ENCODE data around the gene ZKSCAN2.
A peak's percentile ranks its signal among the peaks of the same experiment; 100 is the strongest.

ZKSCAN2 gene

GRCh38 chr16:25223964-25224363, 33.7 kb downstream of the ZKSCAN2 start:
- DNase-seq (ENCODE audit: low spot score), result no peak

GRCh38 chr16:25222959-25223358, 34.7 kb downstream of the ZKSCAN2 start:
- DNase-seq (ENCODE audit: low spot score), result no peak

- no peak for DNase-seq (ENCODE audit: low spot score)
Measured at GRCh38 chr16:25219070-25219737, 38.4 kb downstream of the ZKSCAN2 start.

- no peak for DNase-seq (ENCODE audit: low spot score)
Measured at GRCh38 chr16:25217921-25218320, 39.7 kb downstream of the ZKSCAN2 start.

GRCh38 chr16:25217112-25217511, 40.5 kb downstream of the ZKSCAN2 start:
- DNase-seq (ENCODE audit: low spot score), result no peak

- no peak for DNase-seq (ENCODE audit: low spot score)
Measured at GRCh38 chr16:25213709-25214397, 43.8 kb downstream of the ZKSCAN2 start.

GRCh38 chr16:25212636-25213035, 45.0 kb downstream of the ZKSCAN2 start:
- DNase-seq (ENCODE audit: low spot score), result no peak

GRCh38 chr16:25210758-25211157, 46.9 kb downstream of the ZKSCAN2 start:
- DNase-seq (ENCODE audit: low spot score), result no peak

- DNase-seq (ENCODE audit: low spot score), result no peak
Measured at GRCh38 chr16:25199457-25199856, 58.2 kb downstream of the ZKSCAN2 start.

- DNase-seq (ENCODE audit: low spot score), result peak; percentile 61
Measured at GRCh38 chr16:25198021-25198420, 59.6 kb downstream of the ZKSCAN2 start.

GRCh38 chr16:25194273-25194878, 63.3 kb downstream of the ZKSCAN2 start:
- no peak for DNase-seq (ENCODE audit: low spot score)

GRCh38 chr16:25192096-25192495, 65.5 kb downstream of the ZKSCAN2 start:
- no peak for DNase-seq (ENCODE audit: low spot score)

- no peak for DNase-seq (ENCODE audit: low spot score)
Measured at GRCh38 chr16:25189305-25189704, 68.3 kb downstream of the ZKSCAN2 start.

- DNase-seq (ENCODE audit: low spot score), result no peak
Measured at GRCh38 chr16:25187491-25187795, 70.2 kb downstream of the ZKSCAN2 start.

Data from SW480 (cell line).